GM12875 (cell line): ENCODE measurements around the gene WDR19.
"Not testable (repeated sequence)": the region's sequence is repeated elsewhere in the genome, so short reads cannot be mapped to it uniquely, and the experiment has no call there.

ENCODE experiments used
- H3K4me3 ChIP-seq: one replicate; pipeline ENCODE4 v1.5.1; 2011; ENCODE audit warnings: low read depth, low read length, control low read depth
- TF ChIP-seq, protein P1 (sequence below): IDR thresholded peaks from 2 replicates; pipeline ENCODE4 v1.5.1; 2011; ENCODE audit warnings: low read depth, mild to moderate bottlenecking, control low read depth, inconsistent platforms, low read length, moderate library complexity, borderline replicate concordance; ENCODE audit not compliant: insufficient read depth

The WDR19 gene

DNA sequence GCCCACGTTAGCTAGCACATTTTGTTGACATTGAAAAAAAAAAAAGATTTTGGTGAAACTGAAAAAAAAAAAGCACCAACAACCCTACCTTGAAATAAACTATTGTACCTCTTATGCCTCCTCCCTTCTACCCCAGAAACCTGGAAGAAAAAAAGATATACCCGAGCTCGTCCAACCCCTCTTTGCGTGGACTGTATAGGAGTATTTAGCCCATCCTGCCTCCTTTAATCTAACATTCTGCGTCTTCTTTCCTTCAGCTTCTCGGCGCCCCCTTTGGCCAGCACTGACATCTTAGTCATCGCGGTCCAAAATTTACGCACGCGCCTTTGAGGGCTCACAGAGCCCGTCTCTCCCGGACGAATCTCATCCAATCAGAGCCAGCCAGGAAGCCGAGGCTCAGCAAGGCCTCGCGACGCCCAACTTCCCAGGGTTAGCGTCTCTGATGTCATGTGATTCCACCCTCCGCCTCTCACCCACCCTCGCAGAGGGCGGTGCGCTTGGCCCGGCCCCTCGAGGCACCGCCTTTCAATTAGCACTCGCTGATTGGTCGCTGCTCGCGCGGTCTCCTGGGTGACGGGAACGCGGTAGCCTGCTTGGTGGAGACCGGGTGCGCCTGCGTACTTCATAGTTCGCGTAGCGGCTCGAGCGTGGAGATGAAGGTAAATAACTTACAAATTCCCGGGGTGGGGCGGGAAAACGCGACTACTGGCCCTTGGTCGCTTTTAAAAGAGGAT lies at the start of gene WDR19:
WDR19 (plus strand) TSS at position 625 of the 734 bp plus-strand sequence; CDS start at position 654, 29 bp downstream.
- peak within 1 kb of the TSS; percentile 79 for H3K4me3 ChIP-seq
- TF ChIP-seq, protein P1, sequence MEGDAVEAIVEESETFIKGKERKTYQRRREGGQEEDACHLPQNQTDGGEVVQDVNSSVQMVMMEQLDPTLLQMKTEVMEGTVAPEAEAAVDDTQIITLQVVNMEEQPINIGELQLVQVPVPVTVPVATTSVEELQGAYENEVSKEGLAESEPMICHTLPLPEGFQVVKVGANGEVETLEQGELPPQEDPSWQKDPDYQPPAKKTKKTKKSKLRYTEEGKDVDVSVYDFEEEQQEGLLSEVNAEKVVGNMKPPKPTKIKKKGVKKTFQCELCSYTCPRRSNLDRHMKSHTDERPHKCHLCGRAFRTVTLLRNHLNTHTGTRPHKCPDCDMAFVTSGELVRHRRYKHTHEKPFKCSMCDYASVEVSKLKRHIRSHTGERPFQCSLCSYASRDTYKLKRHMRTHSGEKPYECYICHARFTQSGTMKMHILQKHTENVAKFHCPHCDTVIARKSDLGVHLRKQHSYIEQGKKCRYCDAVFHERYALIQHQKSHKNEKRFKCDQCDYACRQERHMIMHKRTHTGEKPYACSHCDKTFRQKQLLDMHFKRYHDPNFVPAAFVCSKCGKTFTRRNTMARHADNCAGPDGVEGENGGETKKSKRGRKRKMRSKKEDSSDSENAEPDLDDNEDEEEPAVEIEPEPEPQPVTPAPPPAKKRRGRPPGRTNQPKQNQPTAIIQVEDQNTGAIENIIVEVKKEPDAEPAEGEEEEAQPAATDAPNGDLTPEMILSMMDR = peak; percentile 50; the same call in 1 of the 2 replicates

DNA sequence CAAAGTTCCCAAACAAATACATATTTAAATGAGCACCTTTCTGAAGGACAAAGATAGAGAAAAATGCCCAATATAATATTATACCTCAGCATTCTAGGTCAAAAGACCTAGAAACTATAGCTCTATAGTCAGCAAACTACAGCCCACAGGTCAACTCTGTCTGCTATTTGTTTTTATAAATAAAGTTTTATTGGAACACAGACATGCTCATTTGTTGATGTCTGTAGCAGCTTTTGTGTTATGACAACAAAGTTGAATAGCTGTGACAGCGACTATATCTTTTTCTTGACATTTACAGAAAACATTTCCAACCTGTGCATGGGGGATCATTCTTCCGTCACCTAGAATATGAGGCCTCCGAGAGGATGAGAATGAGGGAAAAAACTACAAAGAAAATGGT lies 48.7 kb upstream of the WDR19 start:
- no peak overlapping the region for H3K4me3 ChIP-seq
- TF ChIP-seq, protein P1 = no peak

DNA sequence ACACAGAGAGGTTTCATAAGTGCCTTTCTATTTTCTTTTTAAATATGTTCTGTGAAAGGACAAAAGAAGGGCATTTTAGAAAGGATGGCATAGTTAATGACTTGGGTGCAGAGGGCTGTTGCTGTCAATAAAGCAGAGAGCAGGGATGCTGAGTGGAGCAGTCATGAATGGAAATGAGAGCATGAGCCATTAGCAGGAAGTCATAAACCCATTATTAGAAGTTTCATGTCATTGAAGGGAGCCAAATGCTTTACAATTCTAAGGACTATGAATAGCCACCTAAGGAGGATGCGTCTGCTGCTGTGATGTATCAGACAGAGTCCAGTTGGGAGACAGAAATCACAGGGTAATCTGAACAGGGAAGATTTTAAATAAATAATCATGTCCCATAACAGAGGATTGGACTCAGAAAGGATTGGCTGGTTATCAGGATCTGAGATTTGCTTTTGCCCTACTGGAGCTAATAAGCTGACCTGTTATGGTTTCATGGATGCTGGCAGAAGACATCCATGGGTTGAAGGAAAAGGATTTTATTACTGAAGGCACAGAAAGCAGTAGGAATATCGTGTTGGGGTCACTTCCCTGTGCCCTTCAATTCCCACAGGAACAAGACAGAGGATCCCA lies 47.5 kb upstream of the WDR19 start:
- TF ChIP-seq, protein P1 = no peak
- H3K4me3 ChIP-seq = no peak overlapping the region

DNA sequence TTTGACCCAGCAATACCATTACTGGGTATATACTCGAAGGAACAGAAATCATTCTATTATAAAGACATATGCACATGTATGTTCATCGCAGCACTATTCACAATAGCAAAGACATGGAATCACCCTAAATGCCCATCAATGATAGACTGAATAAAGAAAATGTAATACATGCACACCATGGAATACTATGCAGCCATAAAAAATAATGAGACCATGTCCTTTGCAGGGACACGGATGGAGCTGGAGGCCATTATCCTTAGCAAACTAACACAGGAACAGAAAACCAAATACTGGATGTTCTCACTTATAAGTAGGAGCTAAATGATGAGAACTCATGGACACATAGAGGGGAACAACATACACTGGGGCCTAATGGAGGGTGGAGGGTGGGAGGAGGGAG lies 44.1 kb upstream of the WDR19 start:
- H3K4me3 ChIP-seq = not testable (repeated sequence)

DNA sequence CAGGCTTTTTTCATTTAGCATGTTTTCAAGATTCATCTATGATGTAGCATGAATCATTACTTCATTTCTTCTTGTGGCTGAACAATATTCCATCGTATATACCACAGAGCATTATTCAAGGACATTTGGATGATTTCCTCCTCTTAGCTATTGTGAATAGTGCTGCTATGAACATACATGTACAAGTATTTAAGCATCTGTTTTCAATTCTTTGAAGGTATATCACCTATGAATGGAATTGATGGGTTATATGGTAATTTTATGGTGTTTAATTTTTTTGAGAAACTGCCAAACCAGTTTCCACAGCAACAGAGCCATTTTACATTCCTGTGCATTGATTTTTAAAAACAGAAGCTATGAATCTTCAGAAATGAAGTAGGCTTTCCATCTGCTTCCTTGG lies 36.1 kb upstream of the WDR19 start:
- TF ChIP-seq, protein P1 = no peak
- no peak overlapping the region for H3K4me3 ChIP-seq

DNA sequence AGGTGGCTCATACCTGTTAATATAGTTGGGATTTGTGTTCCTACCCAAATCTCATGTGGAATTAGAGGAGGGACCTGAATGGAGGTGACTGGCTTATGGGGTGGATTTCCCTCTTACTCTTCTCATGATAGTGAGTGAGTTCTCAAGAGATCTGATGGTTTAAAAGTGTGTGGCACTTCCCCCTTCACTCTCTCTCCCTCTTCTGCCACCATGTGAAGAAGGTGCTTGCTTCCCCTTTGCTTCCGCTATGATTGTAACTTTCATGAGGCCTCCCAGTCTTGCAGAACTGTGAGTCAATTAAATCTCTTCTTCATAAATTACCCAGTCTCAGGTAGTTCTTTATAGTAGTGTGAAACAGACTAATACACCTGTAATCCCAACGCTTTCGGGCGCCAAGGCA lies 28.3 kb upstream of the WDR19 start:
- TF ChIP-seq, protein P1 = no peak
- no peak overlapping the region for H3K4me3 ChIP-seq

DNA sequence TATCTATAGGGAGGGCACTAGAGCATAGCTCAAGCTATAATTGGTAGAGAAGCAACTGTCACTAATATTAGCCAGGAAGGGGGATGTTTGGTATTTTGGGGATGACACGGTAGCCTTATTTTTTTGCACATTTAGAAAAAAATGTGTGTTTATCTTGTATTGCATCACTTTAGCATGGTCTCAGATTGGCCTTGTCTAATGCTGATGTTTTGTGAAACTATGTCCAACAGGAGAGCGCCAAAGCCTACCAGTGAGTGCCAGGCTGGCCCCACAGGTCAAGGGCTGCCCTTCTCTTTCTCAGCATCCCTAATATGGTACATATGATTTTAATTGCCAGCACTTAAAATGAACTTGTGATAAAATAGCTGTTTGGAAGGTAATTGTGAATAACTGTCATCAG lies 24.8 kb upstream of the WDR19 start:
- H3K4me3 ChIP-seq = no peak overlapping the region
- TF ChIP-seq, protein P1 = no peak
